Bone marrow (tissue), 2 donors: ENCODE results near the gene POLD2.
"Not testable (repeated sequence)": the region's sequence is repeated elsewhere in the genome, so short reads cannot be mapped to it uniquely, and the experiment has no call there.

Experiments used
- DNase-seq, 2 donors: peaks; one replicate each; lab custom pipeline; 2025; lab: John Stamatoyannopoulos, UW

POLD2 gene

DNA sequence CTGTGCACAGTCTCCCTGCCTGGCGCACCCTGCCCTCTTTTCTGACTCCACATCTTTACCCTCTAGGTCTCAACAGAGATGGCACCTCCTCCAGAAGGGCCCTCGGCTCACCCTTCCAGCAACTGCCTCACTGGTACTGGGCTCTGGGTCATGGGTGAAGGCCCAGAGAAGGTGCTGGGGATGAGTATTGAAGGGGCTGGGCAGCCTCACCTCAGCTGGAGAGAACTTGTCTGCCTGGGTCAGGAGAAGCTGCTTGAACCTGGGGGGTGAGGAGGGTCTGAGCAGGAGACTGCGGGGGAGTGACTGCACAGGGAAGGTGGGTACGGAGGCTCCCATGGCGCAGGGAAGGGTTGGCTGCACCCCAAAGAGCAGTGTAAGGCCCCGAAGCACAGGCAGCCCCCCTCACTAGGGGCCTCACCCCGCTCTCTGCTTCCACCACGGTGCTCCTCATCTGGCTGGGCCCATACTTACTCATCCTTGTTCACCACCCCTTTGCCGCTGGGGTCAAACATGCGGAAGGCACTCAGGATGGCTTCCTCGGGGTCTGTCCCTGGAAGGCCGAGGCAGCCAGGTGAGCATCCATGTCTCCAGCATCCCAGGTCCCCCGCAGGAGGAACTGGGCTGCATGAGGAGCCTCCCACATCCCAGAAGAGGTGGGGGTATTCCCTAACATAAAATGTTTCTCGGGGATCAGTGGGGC is 16.1 kb upstream of the POLD2 start:
- no peak for DNase-seq

DNA sequence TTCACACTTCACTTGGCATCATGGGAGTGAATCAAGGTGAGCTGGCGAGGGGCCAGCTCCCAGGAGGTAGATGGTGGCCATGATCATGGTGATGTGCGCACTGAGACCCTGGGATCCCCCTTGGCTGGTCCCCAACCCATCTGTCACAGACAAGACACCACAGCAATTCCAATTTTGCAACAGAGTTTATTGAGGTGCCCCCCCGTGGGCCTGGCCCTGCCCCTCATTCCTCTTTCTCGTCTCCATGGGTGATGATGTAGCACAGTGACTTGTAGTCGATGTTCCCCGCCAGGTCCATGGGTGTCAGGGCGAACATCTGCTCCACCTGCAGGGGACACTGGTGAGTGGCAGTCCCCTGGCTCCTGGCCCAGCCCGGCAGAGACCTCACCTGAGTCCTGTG is 15.3 kb upstream of the POLD2 start:
- DNase-seq = no peak

DNA sequence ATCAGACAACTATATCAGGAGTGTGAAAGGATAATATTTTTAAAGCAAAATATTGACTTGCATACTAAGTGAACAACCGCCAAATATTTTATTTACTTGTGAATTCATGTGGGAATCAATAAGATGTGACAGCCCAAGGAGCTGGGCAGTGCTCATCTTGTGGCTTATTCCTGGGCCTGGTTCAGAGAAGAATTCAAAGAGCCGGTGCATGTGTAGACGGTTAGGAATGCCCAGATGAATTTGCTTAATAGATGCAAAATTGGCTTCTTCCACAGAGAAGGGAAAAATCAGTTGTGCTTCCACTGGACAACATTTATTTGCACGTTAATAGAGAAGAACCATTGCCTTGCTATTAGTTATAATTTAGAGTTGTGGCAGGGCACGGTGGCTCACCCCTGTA is 13.4 kb upstream of the POLD2 start:
- DNase-seq = no peak

DNA sequence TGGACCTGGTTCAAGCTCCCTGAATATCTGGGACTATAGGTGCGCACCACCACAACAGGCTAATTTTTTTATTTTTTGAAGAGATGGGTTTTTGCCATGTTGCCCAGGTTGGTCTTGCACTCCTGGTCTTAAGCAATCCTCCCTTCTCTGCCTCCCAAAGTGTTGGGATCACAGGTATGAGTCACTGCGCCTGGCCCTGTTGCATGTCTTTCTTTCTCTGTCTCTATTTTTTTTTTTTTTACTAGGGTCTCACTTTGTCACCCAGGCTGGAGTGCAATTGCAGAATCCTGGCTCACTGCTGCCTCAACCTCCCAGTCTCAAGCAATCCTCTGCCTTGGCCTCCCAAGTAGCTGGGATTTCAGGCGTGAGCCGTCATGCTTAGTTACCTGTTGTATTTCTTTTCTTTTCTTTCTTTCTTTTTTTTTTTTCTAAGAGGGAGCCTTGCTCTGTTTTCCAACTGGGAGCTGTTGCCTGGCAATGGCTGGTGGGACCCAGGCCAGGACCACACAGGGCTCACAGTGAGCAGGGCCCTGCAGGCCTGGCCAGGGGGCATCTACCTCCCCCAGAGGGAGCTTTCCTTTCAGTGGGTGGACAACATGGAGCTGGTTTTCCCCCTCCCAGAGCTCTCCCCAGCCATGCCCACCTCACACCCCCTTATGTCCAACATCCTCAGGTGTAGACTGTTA is 11.7 kb upstream of the POLD2 start:
- no peak for DNase-seq

DNA sequence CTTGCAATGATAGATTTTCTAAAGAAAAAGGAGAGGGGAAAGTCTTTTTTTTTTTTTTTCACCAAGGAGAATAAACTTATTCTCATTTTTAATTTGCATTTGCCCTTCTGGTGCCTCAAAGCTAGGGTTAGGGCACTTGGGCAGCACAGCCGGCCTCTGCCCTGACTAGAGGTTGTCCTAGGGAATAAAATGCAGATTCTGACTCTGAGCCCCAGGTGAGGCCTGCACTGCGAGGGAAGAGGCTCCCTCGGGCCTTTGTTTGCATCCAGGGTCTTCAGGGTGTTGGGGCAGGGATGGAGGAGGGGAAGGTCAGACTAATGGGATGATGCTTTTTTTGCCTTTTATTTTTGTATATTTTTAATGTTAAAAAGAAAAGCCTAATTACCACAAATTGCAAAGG is 9.9 kb upstream of the POLD2 start:
- no peak for DNase-seq

DNA sequence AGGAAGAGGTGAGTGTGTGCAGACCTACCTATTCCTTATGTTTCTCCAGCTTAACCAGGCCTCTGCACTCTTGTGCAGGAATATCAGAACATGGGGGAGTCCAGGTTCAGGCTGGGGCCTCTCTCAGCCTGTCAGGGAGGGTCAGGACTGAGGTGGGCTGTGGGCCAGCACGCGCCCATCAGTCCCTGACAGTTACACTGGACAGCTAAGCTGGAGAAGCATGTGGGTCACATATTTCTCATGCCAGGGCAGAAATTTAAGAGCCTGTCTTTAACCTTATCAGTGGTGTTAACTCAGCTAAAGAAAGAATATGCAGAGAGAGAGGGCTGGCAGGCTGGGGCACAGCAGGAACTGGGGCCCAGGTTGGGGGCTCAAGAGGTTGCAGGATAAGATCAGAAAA is 8.7 kb upstream of the POLD2 start:
- DNase-seq = no peak

DNA sequence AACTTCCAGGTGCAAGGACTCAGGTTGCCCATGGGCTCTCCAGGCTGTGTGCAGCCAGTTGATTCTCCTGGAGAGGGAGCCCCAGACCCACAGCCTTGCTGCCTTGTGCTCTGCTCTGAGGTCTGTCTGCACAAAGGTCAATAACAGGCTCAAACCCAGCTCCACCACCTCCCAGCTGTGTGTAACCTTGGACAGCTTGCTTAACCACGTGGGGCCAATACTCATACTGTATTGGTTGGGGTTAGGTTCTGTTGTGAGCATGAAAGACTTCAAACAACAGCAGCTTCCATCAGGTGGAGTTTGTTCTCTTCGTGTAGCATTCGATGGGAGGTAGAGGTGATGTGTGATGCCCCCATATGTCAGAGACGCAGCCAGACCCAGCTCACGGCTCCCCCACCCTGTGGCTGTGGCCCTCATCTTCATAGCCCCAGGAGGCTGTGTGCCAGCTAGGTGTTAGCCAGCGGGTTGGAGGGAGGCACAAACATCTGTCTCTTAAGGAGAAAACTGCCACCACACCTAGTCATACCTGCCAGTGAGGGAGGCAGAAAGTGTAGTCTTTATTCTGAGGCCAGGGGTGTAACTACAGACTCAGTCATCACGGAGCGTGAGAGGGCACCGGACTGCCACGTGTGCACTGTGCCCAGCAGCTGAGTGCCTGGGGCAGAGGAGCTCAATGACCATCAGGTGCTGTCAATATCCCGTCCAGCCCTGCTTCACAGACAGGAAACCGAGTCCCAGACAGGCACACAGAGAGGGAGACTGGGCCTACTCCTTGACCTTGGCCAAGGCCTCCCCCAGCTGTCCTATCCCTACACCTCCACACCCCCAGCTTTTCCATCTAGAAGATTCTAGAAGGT is 8.1 kb upstream of the POLD2 start:
- DNase-seq = no peak

DNA sequence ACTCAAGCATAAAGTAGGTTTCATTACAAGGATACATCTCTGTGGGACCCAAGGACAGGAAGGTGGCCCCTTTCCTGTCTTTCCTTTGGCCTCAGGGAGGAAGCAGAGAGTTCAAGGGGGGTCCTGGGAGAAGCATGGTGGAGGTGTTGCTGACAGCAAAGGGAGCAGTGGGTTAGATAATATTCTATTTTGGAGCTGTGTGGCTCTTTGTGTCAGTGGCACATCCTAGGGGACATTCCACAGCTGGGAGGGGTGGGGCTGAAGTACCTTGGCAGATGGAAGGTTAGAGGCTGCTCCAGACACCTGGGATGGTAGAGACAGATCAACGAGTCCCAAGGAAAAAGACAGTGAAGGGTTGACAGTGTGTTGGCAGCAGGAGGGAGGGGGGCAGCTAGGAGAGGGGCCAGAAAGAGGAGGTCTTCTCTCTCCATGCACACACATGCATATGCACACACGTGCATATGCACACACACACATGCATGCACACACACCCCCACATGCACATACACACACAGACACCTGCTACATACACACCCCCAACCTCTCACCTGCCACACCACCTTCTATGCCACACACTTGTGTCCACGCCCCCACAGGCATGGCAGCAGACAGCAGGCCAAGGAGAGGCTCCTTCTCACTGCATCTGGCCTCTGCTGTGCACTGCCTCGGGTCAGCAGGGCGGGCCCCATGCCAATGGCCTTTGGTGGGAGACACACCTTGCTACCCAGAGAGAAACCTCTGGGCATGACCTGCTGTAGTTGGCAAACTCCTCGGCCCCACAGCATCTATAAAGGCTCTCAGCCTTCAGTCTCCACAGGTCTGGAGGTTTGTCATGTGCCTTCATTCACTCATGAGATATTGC is 5.6 kb upstream of the POLD2 start:
- no peak for DNase-seq

DNA sequence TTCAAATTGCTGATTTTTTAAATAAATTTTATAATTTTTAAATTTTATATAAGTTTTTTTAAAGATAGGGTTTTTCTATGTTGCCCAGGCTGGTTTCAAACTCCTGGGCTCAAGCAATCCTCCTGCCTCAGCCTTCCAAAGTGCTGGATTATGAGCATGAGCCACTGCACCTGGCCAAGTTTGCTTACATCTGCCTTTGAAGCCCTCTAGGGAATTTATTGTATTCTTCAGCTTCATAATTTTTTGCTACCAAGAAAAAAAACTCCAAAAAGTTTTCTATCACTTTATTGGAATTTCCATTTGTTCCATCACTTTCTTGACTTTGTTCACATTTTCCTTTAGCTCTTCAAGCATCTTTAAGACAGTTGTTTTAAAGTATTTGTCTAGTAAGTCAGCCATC is 3.8 kb upstream of the POLD2 start:
- no peak for DNase-seq

DNA sequence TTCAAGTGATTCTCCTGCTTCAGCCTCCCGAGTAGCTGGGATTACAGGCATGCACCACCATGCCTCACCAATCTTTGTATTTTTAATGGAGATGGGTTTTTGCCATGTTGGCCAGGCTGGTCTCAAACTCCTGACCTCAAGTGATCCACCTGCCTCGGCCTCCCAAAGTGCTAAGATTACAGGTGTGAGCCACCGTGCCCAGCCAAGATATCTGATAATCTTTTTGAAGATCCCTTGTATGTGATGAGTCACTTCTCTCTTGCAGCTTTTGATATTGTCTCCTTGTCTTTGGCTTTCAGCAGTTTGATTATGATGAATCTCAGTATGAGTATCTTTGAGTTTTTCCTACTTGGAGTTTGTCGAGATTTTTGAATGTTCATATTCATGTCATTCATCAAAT is 3.2 kb upstream of the POLD2 start:
- DNase-seq = not testable (repeated sequence)

DNA sequence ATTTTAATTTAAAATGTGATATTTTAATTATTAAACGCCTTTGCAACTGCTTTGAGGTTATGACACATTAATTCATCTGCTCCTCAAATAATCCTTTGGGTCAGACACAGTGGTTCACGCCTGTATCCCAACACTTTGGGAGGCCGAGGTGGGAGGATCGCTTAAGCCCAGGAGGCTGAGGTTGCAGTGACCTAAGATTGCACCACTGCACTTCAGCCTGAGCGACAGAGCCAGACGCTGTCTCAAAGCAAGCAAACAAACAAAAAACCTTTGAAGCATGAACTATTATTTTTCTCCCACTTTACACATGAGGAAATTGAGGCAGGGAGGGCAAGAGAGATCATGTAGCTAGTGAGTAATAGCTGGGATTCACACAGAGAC is 1.5 kb upstream of the POLD2 start:
- DNase-seq = no peak

DNA sequence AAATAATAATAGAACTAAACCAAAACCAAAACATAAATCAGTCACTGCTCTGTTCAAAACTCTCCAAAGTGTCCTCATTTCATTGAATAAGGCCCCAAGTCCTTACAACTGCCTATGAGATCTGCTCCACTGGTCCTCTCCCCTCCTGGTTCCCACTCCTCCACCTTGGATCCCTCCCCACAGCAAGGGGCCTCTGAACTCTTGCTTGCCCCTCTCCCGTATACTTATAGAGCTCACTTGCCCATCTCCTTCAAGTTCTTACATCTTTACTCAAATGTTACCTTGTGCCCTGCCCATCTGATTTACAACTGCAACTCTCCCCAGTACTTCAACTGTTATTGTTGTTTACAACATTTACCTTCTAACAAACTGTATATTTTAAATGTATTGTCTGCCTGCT is 819 bp downstream of the POLD2 start:
- no peak for DNase-seq

DNA sequence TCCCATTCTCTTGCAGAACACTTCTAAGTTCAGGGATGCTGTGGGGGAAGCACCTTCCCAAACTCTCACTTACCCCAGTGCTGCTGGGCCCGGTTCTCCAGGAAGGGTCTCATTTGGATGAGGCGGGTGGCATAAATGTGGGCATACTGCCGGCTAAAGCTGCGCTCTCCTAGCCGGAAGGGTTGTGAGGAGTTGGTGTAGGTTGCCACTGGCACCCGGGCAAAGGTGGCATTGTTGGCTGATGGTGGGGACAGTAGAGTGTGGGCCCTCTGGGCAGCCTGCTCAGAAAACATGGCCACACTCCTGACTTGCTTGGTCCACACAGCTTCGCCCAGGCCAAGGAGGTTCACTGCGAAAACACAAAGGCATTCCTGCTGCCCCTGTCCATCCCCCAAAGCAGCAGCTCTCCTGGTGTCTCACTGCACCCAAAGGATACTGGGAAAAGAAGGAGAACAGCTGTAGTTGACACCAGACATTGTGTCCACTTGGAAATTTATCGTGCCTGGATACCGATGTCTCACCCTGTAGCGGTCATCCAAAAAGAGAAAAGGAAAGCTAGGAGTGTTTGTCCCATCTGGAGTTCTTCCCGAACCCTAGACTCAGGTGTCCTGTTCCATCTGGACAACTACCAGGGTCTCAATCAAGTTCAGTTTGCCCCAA is 1.5 kb downstream of the POLD2 start:
- DNase-seq = no peak

DNA sequence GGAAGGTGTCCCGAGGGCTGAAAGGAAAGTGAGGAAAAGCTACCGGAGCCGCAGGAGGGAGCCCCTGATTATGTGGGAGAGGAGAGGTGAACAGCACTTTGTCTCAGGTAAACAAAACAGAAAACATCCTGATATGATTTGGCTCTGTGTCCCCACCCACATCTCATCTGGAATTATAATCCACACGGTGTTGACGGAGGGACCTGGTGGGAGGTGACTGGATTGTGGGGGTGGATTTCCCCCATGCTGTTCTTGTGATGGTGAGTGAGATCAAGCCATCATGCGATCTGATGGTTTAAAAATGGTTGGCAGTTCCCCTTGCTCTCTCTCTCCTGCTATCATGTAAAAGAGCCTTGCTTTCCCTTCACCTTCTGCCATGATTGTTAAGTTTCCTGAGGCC is 3.0 kb downstream of the POLD2 start:
- no peak for DNase-seq

DNA sequence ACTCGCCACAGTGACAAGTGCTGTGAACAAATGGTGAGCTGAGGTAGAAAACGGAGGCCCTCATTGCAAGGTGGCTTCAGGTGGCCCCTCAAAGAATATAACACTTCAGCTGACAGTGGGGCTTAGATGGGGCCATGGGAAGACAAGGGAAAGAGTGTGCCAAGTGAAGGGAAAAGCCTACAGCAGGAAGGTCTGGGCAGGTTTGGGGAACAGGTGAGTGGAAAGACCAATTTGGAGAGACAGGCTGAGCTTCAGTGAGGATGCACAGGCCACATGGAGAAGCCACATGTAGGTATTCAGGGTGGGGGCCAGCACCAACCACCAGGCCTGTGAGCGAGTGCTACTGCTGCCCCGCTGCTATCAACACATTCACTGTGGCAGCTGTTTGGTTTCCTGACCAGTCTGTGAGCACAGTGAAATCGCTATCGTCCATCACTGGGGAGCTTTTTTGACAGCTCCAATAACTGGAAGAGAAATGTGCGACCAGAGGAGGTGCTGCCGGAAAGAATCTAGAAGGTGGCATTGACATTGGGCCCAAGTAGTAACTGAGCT is 3.4 kb downstream of the POLD2 start:
- DNase-seq = no peak

DNA sequence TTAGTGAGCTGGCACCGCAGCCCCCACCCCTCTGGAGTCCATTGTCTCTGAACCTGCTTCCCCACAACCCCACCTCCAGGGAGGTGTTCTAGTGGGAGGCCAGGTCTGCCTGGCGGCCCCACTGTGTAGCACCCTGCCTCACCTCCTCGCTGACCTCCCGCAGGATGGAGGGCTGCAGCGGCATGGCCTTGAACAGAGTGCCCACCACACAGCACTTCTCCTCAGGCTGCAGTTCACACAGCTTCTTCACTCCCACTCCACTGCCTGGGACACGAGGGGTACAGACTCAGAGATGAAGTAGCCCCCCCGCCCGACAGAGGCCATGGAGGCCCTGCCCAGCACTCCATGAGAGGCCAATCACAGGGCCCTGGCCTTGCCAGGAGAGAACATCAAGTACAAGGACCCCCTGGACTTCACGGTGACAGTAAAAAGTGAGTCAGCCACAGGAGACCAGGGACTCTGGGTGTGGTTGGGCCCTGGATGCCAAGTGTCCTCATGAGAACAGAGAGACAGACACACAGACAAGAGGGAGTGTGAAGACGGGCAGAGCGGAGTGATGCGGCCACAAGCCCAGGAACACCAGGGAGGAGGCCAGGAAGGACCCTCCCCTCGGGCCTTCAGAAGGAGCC is 5.4 kb downstream of the POLD2 start:
- DNase-seq = no peak

DNA sequence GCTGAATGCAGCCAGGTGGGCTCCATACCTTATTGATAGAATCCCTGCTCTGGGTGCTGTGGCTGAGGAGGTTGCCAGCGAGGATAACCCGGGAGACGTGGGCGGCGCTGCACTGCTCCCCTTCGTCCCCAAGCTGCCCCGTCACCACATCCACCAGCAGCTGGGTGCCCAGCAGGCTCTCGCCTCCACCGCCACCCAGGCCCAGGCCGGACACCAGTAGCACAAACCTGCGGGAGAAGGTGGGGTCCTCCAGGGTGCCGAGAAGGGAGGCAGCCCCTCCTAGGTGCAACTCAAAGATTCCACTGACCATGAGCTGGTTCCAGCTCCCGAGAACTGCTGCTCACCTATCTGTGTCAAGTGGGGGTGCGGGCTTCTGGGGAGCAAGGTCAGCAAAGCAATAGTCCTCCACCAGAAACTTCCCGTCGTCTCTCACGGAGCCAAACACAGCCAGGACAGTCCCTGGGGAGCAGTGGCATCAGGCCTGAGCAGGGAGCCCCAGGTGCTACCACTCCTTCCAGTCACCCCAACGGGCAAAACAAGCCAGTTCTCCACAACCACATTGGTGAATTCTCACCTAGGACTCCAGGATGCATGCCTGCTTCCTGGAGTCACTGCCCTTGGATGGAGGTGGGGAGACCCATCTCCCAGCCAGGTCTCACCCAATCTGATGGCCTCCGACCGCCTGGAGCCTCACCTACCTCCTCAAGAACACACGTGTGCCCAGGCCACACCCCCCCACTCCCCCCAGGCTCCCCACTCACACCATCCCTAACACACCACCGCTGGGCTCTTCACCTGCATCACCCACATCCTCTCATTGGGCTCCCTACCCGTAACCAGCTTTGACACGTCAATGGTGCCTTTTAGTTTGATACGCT is 6.3 kb downstream of the POLD2 start:
- DNase-seq = no peak

DNA sequence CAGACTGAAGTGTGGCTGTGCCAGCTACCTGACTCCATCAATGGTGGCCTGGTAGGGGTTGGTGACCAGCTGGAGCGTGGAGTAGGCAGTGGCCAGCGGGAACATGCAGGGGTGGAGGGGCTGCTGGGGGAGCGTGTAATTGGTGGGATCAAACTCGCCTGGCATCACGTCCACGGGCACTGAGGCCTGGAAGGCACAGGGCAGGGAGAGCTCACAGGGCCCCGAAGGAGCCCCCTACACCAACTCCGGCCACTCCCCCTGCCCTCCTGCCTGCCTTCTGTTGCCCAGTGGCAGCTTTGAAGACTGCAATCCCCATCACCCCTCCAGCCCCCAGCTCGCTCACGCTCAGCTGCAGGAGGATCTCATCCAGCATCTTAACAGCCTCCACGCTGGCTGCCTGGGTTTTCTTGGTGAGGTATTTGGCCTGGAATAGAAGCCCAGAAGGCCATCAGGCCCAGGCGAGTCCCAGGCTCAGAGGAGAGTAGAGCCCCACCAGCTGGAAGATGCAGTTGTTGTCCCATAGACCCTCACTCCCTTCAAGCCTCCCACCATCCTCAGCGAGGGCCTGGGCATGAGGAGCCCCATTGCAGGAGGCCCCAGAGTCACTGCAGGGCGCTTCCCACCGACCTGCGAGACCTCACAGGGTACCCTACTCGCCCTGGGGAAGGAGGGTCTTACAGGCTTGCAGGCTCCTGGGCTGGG is 7.1 kb downstream of the POLD2 start:
- DNase-seq = no peak
